Mucosa of descending colon (tissue), 3 donors: ENCODE measurements around the gene STRA6. TPM values are rescaled to one million over a fixed set of nuclear protein-coding genes. Genes with fewer than 3 reads are reported as not detected.
A peak's percentile ranks its signal among the peaks of the same experiment; 100 is the strongest.

ENCODE experiments used
- ATAC-seq: fragments of 200-7000 bp; cut with Tn5 transposase; one replicate; pipeline ENCODE4 v1.9.1; 2020; ENCODE audit warnings: mild to moderate bottlenecking, moderate library complexity
- DNase-seq, 3 donors: peaks; one replicate each; pipeline ENCODE4 v3.0.0-alpha.2; 2020
- H3K36me3 ChIP-seq: fragments of 200-600 bp; one replicate; pipeline ENCODE4 v1.8.0; 2021; ENCODE audit warnings: low read depth, mild to moderate bottlenecking
- H3K4me1 ChIP-seq: fragments of 200-600 bp; one replicate; pipeline ENCODE4 v1.8.0; 2021; ENCODE audit warnings: low read depth, mild to moderate bottlenecking
- H3K4me3 ChIP-seq: fragments of 200-600 bp; one replicate; pipeline ENCODE4 v1.8.0; 2021; ENCODE audit warnings: mild to moderate bottlenecking
- H3K9me3 ChIP-seq: fragments of 200-600 bp; one replicate; pipeline ENCODE4 v1.8.0; 2021; ENCODE audit warnings: mild to moderate bottlenecking
- CTCF ChIP-seq: fragments of 200-600 bp; IDR thresholded peaks from one replicate; pipeline ENCODE4 v1.8.0; 2022; ENCODE audit warnings: antibody characterized with exemption, mild to moderate bottlenecking
- intact Hi-C, 2 donors: fragments of 100-400 bp; cut with DNase I in 1 of 2; cut with micrococcal nuclease in 1 of 2; formaldehyde crosslinking; loops; one replicate each; pipeline versions ENCODE4 v1.11.0 to v1.11.1; 2022; cut with DNase I, micrococcal nuclease
- total RNA-seq, 3 donors: library from RNA; stranded (reverse); fragmentation: NEBNext Ultra II Directional in 2 of 3; extraction: Animal tissue kit (Norgen Biotek cat#: 25700) in 2 of 3; gene quantifications; one replicate each; pipeline versions ENCODE4 v1.2.1 to v1.2.4, GENCODE V29; 2021 to 2023
- donor health status: DM: no; HTN: no; CAD: no; lungs with moderate emphysema.
- donor health status: DM: no; HTN: no; CAD: no.
- donor health status: DM: no; HTN: yes; CAD: no.

The STRA6 gene
- total RNA-seq, 3 donors from 2014 or later: 0.35 TPM; not detected in 2

GRCh38 chr15:74173380-74174218 lies 29.0 kb downstream of the STRA6 start, which contains the start of gene ISLR:
Gene ISLR (plus strand): TSS chr15:74173710. CDS start chr15:74174859, 1,149 bp downstream.
- ATAC-seq: peak; percentile 23
- no peaks in the 10 kb centered on the region for H3K4me1 ChIP-seq
- TF ChIP-seq CTCF: no peak
- no peaks in the 10 kb centered on the region for H3K9me3 ChIP-seq
- H3K36me3 ChIP-seq: no peaks in the 10 kb centered on the region
- intact Hi-C loops: no loop called here
- H3K4me3 ChIP-seq: no peak within 1 kb of the TSS
- DNase-seq: peak in 1 of 3 donors; percentile 27

- DNase-seq (peak in 2 of 3 donors; percentile 39 to 55), ATAC-seq (peak; percentile 49)
- TF ChIP-seq CTCF: no peak
- no peak overlapping the region for H3K4me3 ChIP-seq
- H3K36me3 ChIP-seq: no peaks in the 10 kb centered on the region
- no peaks in the 10 kb centered on the region for H3K4me1 ChIP-seq
- intact Hi-C loops: no loop called here
- no peaks in the 10 kb centered on the region for H3K9me3 ChIP-seq
Measured at GRCh38 chr15:74172701-74173379, 29.7 kb downstream of the STRA6 start.

GRCh38 chr15:74171965-74172541 lies 30.5 kb downstream of the STRA6 start:
- DNase-seq (no peak), ATAC-seq (no peak)
- Histone ChIP-seq H3K36me3 (no peaks in the 10 kb centered on the region), H3K4me3 (no peak overlapping the region), H3K9me3 (no peaks in the 10 kb centered on the region), H3K4me1 (no peaks in the 10 kb centered on the region)
- no peak for TF ChIP-seq CTCF
- intact Hi-C loops: no loop called here

- Histone ChIP-seq H3K4me3 (no peak overlapping the region), H3K36me3 (no peaks in the 10 kb centered on the region), H3K4me1 (no peaks in the 10 kb centered on the region), H3K9me3 (no peaks in the 10 kb centered on the region)
- DNase-seq: no peak
- peak; percentile 28 for ATAC-seq
- TF ChIP-seq CTCF: no peak
- intact Hi-C loops: no loop called here
Measured at GRCh38 chr15:74170875-74171578, 31.6 kb downstream of the STRA6 start.

- intact Hi-C loops: no loop called here
- ATAC-seq (no peak), DNase-seq (no peak)
- no peak for TF ChIP-seq CTCF
- no peaks in the 10 kb centered on the region for H3K9me3 ChIP-seq
- no peaks in the 10 kb centered on the region for H3K4me1 ChIP-seq
- no peak overlapping the region for H3K4me3 ChIP-seq
- no peaks in the 10 kb centered on the region for H3K36me3 ChIP-seq
Measured at GRCh38 chr15:74170071-74170844, 32.3 kb downstream of the STRA6 start.
